Suprapubic skin (tissue), 4 donors: Measurements from ENCODE around the gene OCRL.

Experiments
- EP300 ChIP-seq: sonication (generic); formaldehyde crosslinking; IDR thresholded peaks from one replicate; pipeline ENCODE4 v1.6.1; 2017; ENCODE audit warnings: antibody characterized with exemption
- POLR2A ChIP-seq, 2 donors: fragments of 450-650 bp; IDR thresholded peaks; one replicate each; pipeline ENCODE4 v1.6.1; 2017; ENCODE audit warnings: antibody characterized with exemption in 2 of 2, mild to moderate bottlenecking in 2 of 2, moderate library complexity in 2 of 2
- POLR2AphosphoS5 ChIP-seq, 3 donors: sonication (generic); formaldehyde crosslinking; IDR thresholded peaks; one replicate each; pipeline ENCODE4 v1.6.1; 2017; ENCODE audit warnings: antibody characterized with exemption in 3 of 3
- TF ChIP-seq, protein P1 (sequence below), 2 donors: fragments of 200-600 bp in 1 of 2; fragments of 450-650 bp in 1 of 2; sonication (generic) in 1 of 2; IDR thresholded peaks; one replicate each; pipeline ENCODE4 v1.5.1; 2016 to 2019; ENCODE audit warnings: antibody characterized with exemption in 2 of 2, mild to moderate bottlenecking in 1 of 2, moderate library complexity in 1 of 2

GRCh38 chrX:129612396-129612795 is 72.3 kb downstream of the OCRL start:
- no peak for TF ChIP-seq POLR2AphosphoS5 (IDR thresholded peaks at IDR 0.05)
- TF ChIP-seq, protein P1, sequence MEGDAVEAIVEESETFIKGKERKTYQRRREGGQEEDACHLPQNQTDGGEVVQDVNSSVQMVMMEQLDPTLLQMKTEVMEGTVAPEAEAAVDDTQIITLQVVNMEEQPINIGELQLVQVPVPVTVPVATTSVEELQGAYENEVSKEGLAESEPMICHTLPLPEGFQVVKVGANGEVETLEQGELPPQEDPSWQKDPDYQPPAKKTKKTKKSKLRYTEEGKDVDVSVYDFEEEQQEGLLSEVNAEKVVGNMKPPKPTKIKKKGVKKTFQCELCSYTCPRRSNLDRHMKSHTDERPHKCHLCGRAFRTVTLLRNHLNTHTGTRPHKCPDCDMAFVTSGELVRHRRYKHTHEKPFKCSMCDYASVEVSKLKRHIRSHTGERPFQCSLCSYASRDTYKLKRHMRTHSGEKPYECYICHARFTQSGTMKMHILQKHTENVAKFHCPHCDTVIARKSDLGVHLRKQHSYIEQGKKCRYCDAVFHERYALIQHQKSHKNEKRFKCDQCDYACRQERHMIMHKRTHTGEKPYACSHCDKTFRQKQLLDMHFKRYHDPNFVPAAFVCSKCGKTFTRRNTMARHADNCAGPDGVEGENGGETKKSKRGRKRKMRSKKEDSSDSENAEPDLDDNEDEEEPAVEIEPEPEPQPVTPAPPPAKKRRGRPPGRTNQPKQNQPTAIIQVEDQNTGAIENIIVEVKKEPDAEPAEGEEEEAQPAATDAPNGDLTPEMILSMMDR (IDR thresholded peaks at IDR 0.05) = no peak
- TF ChIP-seq POLR2A (IDR thresholded peaks at IDR 0.05) = no peak
- no peak for TF ChIP-seq EP300
